SH-SY5Y (cell line): ENCODE results near the gene INTS7.

Experiments
- GATA2 ChIP-seq: IDR thresholded peaks from 2 replicates; pipeline ENCODE4 v1.6.1; 2011; ENCODE audit warnings: mild to moderate bottlenecking, low read depth, low read length
- GATA3 ChIP-seq: IDR thresholded peaks from 2 replicates; pipeline ENCODE4 v1.6.1; 2011; ENCODE audit warnings: low read depth, mild to moderate bottlenecking, low read length, moderate library complexity

DNA sequence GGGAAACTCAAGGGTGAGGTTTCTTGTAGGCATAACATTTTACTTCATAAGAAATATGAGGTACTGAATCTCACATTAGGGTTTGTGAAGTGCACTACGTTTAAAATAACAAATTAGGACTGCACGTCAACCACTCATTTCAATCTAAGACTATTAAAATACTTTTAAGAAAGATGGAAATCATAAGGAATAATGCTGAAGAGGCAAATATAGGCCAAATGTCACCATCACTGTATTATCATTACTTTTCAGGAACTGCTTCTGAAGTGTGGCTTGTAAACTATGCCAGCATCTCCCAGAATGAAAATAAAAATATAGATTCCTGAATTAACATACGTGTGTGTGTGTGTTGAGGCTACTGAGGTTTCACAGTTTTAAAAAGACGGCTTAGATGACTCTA, 56.8 kb downstream of the INTS7 start:
- no peak for TF ChIP-seq GATA2
- no peak for TF ChIP-seq GATA3
